C4-2B (cell line): ENCODE data around the gene LGALS7B.

Source experiments
- CTCF ChIP-seq: fragments of 450-650 bp; conservative IDR thresholded peaks from 2 replicates; pipeline ENCODE4 v1.5.1; 2017; ENCODE audit warnings: mild to moderate bottlenecking
- ZFX ChIP-seq: fragments of 450-650 bp; IDR thresholded peaks from 2 replicates; pipeline ENCODE4 v1.6.1; 2017

DNA sequence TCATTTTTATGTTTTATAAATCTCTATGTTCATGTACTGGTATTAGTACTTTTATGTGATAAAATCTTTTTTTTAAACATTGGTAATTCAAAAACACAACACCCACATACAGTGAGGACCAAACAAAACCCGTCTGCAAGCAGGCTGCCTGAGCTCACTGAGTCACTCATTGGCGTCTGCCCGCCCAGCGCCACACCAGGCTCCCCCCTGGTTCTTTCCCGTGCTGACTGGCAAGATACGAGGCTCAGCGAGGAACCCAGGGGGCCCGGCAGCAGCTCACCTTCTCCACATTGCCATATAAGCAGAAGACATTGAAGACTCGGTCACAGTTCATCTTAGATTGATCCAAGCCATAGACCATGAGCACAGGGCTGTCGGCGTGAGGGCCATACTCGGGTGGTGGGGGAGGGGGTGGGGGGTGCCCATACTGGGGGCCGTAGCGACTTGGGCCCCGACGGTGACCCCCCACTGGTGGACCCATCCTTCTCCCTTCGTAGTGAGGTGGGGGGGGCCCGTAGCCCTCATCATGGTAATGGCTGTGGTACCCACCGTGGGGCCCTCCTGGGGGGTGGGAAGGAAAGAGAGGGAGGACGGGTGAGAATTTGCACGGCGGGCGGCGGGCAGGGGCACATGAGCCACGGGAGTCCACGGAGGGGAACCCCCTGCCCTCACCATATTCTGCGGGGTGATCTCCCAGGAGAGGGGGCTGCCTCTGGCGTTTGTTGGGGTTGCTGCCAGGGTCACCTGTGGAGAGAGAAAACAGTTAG is 51.0 kb downstream of the LGALS7B start:
- TF ChIP-seq CTCF, result no peak
- no peak for TF ChIP-seq ZFX
